ENCODE results near the gene VMA21. TPM values are rescaled to one million over a fixed set of nuclear protein-coding genes. Genes with fewer than 3 reads are reported as not detected.

VMA21 gene, protein sequence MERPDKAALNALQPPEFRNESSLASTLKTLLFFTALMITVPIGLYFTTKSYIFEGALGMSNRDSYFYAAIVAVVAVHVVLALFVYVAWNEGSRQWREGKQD
- 100 to 1,000 TPM in 1 of 3 donors, 10 to 100 TPM in 2; 80.4 to 102 (median 81.0) TPM for total RNA-seq

DNA sequence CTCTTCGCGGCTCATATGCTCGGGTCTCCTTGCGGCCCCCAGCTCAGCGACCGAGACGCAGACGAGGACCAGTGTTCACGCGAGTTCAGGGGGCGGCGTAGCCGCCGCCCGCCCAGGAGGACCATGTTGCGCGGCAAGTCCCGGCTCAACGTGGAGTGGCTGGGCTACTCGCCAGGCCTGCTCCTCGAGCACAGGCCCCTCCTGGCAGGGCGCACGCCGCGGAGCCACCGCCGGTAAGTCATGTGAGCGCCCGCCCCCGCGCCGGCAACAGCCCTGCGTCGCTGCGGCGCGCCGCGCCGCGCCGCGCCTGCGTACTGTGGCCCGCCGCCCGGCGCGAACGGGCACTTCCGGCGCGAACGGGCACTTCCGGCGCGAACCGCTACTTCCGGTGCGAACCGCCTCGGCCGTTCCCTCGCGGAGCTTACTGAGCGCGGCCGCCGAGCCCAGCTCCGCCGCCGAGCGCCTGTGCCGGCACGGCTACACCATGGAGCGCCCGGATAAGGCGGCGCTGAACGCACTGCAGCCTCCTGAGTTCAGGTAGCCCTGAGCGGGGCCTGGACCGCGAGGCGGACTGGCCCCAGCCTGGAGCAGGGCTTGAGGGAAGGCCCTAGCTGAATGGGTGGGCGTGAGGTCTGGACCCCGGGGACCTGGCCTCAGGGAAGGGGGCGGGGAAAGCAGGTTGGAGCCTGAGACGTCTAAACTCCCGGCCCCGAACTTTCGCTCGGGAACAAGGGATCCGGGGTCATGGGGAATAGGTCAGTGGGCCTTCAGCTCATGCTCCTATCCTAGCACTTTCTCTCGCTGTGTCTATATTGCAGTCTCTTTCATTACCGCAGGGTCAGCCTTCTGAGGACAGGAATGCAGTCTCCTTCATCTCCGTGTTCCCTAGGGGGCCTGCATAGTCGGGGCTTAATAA, at the start of gene VMA21:
Gene VMA21, plus strand, starts transcription at position 382 of the 916 bp plus-strand sequence. Its CDS starts 103 bp downstream, at position 485.
- H3K4me3 Mint-ChIP-seq: peak within 1 kb of the TSS; percentile 94
- no peaks in the 10 kb centered on the region for H3K9me3 Mint-ChIP-seq
- ATAC-seq (peak; percentile 86 to 87), DNase-seq (peak; percentile 76)
- peaks cover 8% of the 10 kb centered on the region for H3K36me3 Mint-ChIP-seq (ENCODE audit: insufficient read depth)
- no peaks in the 10 kb centered on the region for H3K27me3 Mint-ChIP-seq (ENCODE audit: low read depth)
- H3K4me1 Mint-ChIP-seq (ENCODE audit: low read depth): peaks cover 60% of the 10 kb centered on the region

DNA sequence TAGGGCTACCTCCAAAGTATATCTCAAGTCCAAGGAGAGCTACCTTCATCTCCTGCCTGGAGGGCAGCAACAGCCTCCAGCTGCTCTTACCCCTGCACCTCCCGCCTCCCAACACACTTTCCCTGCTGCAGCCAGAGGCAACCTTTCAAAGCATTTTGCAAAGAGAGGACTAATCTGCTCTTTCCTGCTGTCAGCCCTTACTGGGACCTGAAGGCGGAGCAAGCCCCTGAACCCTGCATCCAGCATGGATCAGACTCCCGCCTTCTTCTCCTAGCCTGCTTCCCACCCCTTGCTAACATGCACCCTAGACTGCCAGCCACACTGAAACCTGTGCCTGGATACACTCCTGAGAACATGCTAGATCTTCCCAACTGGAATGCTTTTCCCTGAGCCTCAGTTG, 37.7 kb upstream of the VMA21 start:
- ATAC-seq (no peak), DNase-seq (no peak)
- Mint-ChIP-seq H3K4me1 (ENCODE audit: low read depth) (peaks cover 3% of the 10 kb centered on the region), H3K4me3 (no peak overlapping the region), H3K36me3 (ENCODE audit: insufficient read depth) (no peaks in the 10 kb centered on the region), H3K9me3 (no peaks in the 10 kb centered on the region), H3K27me3 (ENCODE audit: low read depth) (peaks cover 9% of the 10 kb centered on the region)

DNA sequence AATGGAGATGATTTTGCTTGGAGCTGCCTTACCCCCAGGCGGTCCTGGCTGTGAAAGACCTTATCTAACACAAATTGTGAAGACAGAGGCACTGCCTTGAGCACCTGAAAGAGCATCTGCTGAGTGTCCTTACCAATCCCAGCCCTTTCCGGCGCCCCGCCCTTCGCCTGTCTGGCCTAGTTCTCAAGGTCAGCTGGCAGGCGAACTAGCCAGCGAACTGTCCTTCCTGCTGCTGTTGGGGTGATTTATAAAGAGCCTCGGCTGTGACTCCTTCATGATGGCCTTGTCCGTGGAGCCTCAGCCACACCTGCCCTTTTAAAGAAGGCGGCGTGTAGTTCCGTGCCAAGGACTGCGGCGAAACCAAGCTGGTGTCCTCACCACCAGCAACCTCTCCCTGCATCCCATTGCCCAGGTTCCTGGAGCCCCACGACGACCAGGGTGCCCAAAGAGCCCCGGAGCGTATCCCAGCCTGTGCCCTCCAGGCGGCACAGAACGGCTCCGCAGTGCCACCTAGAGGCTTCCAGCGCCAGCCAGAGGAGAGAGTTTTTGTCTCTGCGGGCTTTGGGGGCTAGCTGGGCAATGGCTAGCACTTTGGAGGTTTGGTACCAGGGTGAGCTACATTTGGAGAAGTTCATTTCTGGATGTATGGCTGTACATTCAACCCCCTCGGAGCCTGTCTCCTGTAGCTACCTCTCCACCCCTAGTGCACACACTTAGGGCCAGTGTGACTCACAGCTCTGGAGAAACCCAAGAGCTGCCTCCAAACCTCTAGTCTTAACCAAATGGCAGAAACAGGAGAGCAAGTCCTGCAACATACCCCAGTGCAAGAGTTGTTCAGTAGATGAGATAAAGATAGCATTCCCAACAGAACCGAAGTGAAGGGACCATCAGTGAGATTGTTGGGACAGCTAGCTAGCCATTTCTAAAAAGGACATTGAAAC, 36.8 kb upstream of the VMA21 start:
- H3K4me1 Mint-ChIP-seq (ENCODE audit: low read depth): peaks cover 3% of the 10 kb centered on the region
- DNase-seq (peak; percentile 16), ATAC-seq (peak; percentile 67 to 78)
- no peaks in the 10 kb centered on the region for H3K9me3 Mint-ChIP-seq
- H3K36me3 Mint-ChIP-seq (ENCODE audit: insufficient read depth): no peaks in the 10 kb centered on the region
- peak overlapping the region; percentile 62 for H3K4me3 Mint-ChIP-seq
- H3K27me3 Mint-ChIP-seq (ENCODE audit: low read depth): peaks cover 9% of the 10 kb centered on the region

DNA sequence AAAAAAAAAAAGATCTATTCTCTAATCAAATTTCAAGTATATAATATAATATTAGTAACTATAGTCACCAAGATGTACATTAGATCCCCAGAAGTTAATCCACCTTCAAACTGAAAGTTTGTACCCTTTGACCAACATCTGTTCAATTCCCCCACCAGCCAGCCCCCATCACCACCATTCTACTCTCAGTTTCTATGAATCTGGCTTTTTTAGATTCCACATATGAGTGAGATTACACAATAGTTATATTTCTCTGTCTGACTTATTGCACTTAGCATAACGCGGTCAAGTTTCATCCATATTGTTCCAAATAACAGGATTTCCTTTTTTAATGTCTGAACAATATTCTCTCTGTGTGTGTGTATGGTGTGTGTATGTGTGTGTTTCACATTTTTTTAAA, 33.7 kb upstream of the VMA21 start:
- no peaks in the 10 kb centered on the region for H3K9me3 Mint-ChIP-seq
- DNase-seq (no peak), ATAC-seq (no peak)
- H3K27me3 Mint-ChIP-seq (ENCODE audit: low read depth): peaks cover 8% of the 10 kb centered on the region
- H3K4me3 Mint-ChIP-seq: no peak overlapping the region
- H3K4me1 Mint-ChIP-seq (ENCODE audit: low read depth): peaks cover 3% of the 10 kb centered on the region
- no peaks in the 10 kb centered on the region for H3K36me3 Mint-ChIP-seq (ENCODE audit: insufficient read depth)

DNA sequence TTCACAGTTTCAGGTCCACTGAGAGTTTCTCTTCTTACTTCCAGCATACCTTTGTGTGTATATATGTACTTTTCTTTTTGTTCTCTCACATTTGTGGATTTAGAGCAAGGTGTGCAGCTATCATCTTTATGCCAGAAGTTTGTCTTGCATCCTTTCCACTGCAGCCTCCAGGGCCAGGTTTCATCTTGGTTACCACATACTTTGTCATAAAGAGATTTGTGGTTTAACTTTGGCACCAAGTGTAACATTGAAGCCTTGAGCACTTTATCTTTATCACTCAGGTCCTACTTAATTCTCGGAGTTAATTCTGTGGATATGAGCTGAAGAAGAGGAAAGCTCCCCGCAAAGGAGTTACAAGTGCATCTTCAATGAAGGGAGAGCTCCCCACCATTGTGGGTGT, 31.4 kb upstream of the VMA21 start:
- Mint-ChIP-seq H3K4me3 (no peak overlapping the region), H3K36me3 (ENCODE audit: insufficient read depth) (no peaks in the 10 kb centered on the region), H3K4me1 (ENCODE audit: low read depth) (no peaks in the 10 kb centered on the region)

DNA sequence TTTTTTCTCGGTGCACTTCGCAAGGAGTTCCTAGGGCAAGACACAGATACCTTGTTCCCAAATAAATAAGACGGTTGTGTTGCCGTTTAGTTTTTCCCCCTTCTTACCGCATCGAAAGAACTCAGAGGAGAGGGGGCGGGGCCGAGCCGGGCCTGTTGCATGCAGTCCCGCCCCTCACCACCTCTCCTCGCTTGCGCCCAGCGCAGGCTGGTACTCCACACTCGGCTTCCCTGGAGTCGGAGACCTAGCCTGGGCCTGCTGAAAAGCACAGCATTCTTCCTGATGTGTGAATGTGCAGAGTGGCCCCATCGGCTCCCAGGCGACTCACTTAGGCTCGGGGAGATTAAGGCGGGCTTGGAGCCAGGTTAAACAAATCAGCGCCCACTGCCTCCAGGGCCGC, 26.1 kb upstream of the VMA21 start:
- Mint-ChIP-seq H3K4me3 (no peak overlapping the region), H3K27me3 (ENCODE audit: low read depth) (peaks cover 11% of the 10 kb centered on the region), H3K36me3 (ENCODE audit: insufficient read depth) (no peaks in the 10 kb centered on the region), H3K9me3 (no peaks in the 10 kb centered on the region), H3K4me1 (ENCODE audit: low read depth) (no peaks in the 10 kb centered on the region)
- ATAC-seq: no peak
- DNase-seq: no peak

More for the DNA sequence above, 31.4 kb upstream of the VMA21 start:
- DNase-seq (no peak), ATAC-seq (no peak)
- no peaks in the 10 kb centered on the region for H3K9me3 Mint-ChIP-seq
- peaks cover 8% of the 10 kb centered on the region for H3K27me3 Mint-ChIP-seq (ENCODE audit: low read depth)

DNA sequence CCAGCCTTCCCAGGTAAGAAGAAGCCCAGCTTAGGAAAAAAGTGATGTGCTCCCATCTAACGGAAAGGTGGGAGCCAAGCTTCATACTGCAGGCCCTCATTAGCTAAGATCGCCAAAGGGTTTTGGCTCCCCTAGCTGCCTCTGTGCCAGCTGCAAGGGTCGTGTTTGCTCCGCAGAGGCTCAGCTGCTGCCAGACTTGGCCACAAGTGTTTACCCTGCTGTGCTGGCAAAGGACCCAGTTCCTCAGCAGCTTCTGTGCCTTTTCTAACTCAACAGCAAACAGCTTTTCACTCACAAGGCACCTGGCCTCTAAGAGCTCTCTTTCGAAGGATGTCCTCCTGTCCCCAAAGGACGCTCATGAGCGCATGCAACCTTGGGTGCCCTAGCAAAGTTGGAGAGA, 12.2 kb upstream of the VMA21 start:
- Mint-ChIP-seq H3K36me3 (ENCODE audit: insufficient read depth) (no peaks in the 10 kb centered on the region), H3K27me3 (ENCODE audit: low read depth) (peaks cover 2% of the 10 kb centered on the region), H3K4me1 (ENCODE audit: low read depth) (peaks cover 9% of the 10 kb centered on the region), H3K9me3 (no peaks in the 10 kb centered on the region), H3K4me3 (no peak overlapping the region)
- DNase-seq: no peak
- ATAC-seq: no peak

DNA sequence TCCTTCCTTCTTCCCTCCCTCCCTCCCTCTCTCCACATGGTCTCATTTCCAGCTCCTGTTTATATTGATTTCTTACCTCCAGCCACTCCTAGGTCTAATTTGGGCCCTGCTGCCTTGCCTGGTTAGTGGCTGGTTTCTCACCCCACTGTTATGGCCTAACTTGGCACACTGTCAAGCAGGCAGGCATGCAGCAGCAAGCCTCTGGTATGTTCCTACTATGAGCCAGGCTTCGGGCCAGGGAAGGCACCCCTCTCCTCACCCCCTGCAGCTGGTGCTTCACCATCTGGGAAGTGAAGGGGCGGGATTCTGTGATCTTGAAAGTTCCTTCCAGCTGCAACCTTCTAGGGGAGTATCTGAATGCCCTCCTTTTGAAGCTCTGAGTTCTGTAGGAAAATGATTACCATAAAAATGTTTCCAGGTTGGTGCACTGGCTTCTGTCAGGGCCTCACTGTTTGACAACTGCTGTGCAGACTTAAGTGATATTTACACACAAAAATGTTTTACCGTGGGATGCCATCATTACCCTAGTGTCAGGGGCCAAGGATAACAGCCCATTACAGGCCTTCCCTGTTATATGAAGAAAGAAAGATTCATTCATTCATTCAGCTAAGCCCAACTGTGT, 10.1 kb upstream of the VMA21 start:
- no peaks in the 10 kb centered on the region for H3K36me3 Mint-ChIP-seq (ENCODE audit: insufficient read depth)
- peaks cover 12% of the 10 kb centered on the region for H3K4me1 Mint-ChIP-seq (ENCODE audit: low read depth)
- H3K4me3 Mint-ChIP-seq: no peak overlapping the region
- no peak for DNase-seq
- H3K27me3 Mint-ChIP-seq (ENCODE audit: low read depth): peaks cover 2% of the 10 kb centered on the region
- H3K9me3 Mint-ChIP-seq: no peaks in the 10 kb centered on the region
- ATAC-seq: no peak

DNA sequence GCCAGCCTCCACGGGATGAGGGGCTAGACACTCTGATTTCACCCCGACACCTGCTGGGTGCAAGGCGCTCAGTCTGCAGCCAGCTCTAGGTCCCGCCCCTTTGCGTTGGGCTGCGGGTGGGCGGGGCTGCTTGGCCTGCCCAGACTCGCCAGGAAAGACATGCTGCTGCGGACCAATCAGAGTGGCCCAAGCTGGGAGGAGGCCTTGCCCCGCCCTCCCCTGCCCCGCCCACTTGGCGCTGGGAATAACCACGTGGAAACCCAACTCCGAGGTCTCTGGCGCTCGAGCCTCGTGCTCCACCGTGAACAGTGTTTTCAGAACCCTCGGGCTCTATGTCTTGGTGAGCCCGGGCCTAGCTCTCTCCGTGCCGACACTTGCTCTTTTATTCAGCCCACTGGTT, 5.3 kb upstream of the VMA21 start:
- DNase-seq (no peak), ATAC-seq (no peak)
- Mint-ChIP-seq H3K36me3 (ENCODE audit: insufficient read depth) (no peaks in the 10 kb centered on the region), H3K4me1 (ENCODE audit: low read depth) (peaks cover 41% of the 10 kb centered on the region), H3K9me3 (no peaks in the 10 kb centered on the region), H3K4me3 (no peak overlapping the region), H3K27me3 (ENCODE audit: low read depth) (no peaks in the 10 kb centered on the region)

DNA sequence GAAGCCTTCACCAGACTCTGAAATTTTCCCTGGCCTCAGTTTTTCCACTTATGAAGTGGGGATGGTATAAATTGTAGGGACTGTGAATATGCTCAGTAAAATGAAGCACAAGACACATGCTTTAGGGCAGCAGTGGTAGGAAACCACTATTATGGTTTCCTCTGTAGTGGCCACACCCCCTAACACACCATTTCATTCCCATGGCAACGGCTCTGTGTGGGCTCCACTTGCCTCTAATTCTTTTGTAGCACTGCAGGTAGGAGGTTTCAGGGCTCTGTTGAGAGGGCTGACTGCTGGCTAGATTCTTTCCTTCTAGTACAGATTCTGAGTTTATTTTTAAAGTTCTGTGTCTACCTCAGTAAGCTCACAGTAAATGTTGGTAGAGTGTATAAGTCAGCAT, 3.5 kb upstream of the VMA21 start:
- Mint-ChIP-seq H3K4me1 (ENCODE audit: low read depth) (peaks cover 44% of the 10 kb centered on the region), H3K9me3 (no peaks in the 10 kb centered on the region), H3K4me3 (peak overlapping the region; percentile 57), H3K27me3 (ENCODE audit: low read depth) (no peaks in the 10 kb centered on the region), H3K36me3 (ENCODE audit: insufficient read depth) (peaks cover 2% of the 10 kb centered on the region)
- DNase-seq: peak; percentile 30
- ATAC-seq: no peak

DNA sequence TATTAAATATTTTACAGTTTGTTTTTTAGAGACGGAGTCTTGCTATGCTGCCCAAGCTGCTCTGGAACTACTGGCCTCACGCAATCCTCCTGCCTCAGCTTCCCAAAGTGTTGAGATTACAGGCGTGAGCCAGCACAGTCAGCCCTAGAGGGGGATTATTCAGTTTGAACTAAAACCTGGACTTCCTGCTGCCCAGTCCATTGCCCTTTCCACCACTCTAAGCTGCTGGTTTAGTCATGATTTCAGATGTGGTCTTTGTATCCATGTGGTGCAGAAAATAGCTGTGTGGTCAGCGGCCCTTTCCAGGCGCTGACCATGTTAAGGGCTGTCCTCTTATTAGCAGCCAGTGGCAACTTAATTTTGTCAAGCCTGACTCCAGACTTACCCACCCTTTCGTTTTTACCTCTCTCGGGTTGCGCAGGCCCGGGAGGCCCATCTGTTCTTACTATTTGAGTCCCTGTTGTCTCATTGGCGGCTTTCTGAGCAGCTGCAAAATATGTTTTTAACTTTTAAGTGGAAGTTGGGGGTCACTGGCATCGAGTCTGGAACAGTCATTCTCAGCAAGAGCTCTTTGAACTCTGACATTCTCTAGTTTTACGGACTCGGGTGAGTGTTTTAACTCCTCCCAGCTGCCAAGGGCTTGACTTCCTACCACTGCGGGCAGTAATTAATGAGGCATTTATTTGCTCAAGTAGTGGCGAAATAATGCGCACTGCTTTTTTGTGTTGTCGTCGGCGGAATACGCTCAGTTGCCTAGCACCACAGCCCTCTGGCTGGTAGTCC, 773 bp upstream of the VMA21 start:
- peak; percentile 19 for DNase-seq
- ATAC-seq: peak; percentile 42 to 51
- peaks cover 57% of the 10 kb centered on the region for H3K4me1 Mint-ChIP-seq (ENCODE audit: low read depth)
- H3K27me3 Mint-ChIP-seq (ENCODE audit: low read depth): no peaks in the 10 kb centered on the region
- no peaks in the 10 kb centered on the region for H3K9me3 Mint-ChIP-seq
- H3K36me3 Mint-ChIP-seq (ENCODE audit: insufficient read depth): peaks cover 8% of the 10 kb centered on the region
- peak overlapping the region; percentile 79 for H3K4me3 Mint-ChIP-seq

DNA sequence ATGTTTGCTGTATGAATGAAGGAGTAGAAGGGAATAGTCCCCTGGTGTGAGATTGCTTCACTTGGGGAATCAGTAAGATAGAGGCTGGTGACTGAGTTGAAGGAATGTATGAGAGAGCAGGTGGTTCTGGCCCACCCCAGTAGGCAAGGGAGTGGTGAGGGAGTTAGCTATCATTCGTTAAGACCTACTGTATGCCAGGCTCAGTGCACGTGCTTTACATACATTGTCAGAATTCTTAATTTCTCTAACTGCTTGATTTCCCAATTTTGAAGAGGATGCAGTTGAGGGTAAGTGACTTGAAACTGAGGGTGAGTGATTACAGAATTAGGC, 700 bp downstream of the VMA21 start:
- peak overlapping the region; percentile 94 for H3K4me3 Mint-ChIP-seq
- peaks cover 56% of the 10 kb centered on the region for H3K4me1 Mint-ChIP-seq (ENCODE audit: low read depth)
- H3K36me3 Mint-ChIP-seq (ENCODE audit: insufficient read depth): peaks cover 8% of the 10 kb centered on the region
- H3K27me3 Mint-ChIP-seq (ENCODE audit: low read depth): no peaks in the 10 kb centered on the region
- DNase-seq (no peak), ATAC-seq (peak; percentile 11 to 12)
- H3K9me3 Mint-ChIP-seq: no peaks in the 10 kb centered on the region

DNA sequence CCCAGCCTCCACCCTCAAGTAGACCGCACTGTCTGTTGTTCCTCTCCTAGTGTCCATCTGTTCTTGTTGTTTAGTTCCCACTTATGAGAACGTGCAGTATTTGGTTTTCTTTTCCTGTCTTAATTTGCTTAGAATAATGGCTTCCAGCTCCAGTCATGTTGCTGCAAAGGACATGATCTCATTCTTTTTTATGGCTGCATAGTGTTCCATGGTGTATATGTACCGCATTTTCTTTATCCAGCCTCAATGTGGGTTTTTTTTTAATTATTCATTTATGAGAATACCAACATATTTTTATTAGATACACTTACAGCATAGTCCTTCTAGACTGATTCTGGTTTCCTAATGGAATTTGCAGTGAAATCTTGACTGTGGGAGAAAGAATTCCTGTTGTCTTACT, 1.3 kb downstream of the VMA21 start:
- Mint-ChIP-seq H3K27me3 (ENCODE audit: low read depth) (no peaks in the 10 kb centered on the region), H3K4me1 (ENCODE audit: low read depth) (peaks cover 53% of the 10 kb centered on the region), H3K9me3 (no peaks in the 10 kb centered on the region), H3K4me3 (peak overlapping the region; percentile 94), H3K36me3 (ENCODE audit: insufficient read depth) (peaks cover 8% of the 10 kb centered on the region)
- DNase-seq (no peak), ATAC-seq (no peak)
